SU-DHL-6 (cell line): ENCODE data around the gene PTPN12.

Experiments
- CTCF ChIP-seq: fragments of 200-600 bp; sonication (generic); IDR thresholded peaks from one replicate; pipeline ENCODE4 v1.5.1; 2017; ENCODE audit warnings: antibody characterized with exemption, mild to moderate bottlenecking, low read length, moderate library complexity; ENCODE audit not compliant: insufficient read depth, poor library complexity, severe bottlenecking
- EZH2phosphoT487 ChIP-seq: fragments of 200-600 bp; sonication (generic), shearing (Covaris generic); conservative IDR thresholded peaks from 2 replicates; pipeline ENCODE4 v1.6.1; 2018; ENCODE audit warnings: mild to moderate bottlenecking, antibody characterized with exemption, low read length, moderate library complexity, mixed read lengths

- TF ChIP-seq CTCF (no peak), EZH2phosphoT487 (no peak)
Measured at GRCh38 chr7:77543910-77544309, 6.8 kb downstream of the PTPN12 start.
